ENCODE data around the gene FMO2. TPM values are rescaled to one million over a fixed set of nuclear protein-coding genes. Genes with fewer than 3 reads are reported as not detected.
A peak's percentile ranks its signal among the peaks of the same experiment; 100 is the strongest.
"Not testable (repeated sequence)": the region's sequence is repeated elsewhere in the genome, so short reads cannot be mapped to it uniquely, and the experiment has no call there.

The FMO2 gene
- total and polyA plus RNA-seq, 8 donors, result 13.7 to 63.4 (median 26.2) TPM

DNA sequence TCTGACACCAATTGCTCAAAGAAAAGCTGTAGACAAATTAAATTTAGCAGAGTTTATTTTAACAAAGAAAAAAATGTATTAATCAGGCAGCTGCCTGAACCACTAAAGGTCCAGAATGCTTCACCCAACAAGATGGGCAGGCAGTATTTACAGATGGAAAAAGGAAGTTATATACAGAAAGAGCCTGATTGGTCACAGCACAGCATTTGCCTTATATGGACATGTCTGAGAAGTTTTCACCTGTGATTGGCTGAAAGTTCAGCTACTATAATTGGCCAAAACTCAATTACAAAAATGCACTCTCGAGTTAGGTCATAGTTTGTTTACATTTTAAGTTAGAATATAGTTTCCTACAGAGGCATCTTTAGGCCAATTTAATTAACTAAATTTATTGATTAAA is 48.1 kb downstream of the FMO2 start:
- H3K4me3 ChIP-seq, result no peak overlapping the region
- H3K27me3 ChIP-seq, result no peaks in the 10 kb centered on the region
- intact Hi-C loops (cut with DNase I), result no loop called here
- H3K27ac ChIP-seq, result no peak overlapping the region
- H3K4me1 ChIP-seq, result no peaks in the 10 kb centered on the region
- TF ChIP-seq, protein P1, sequence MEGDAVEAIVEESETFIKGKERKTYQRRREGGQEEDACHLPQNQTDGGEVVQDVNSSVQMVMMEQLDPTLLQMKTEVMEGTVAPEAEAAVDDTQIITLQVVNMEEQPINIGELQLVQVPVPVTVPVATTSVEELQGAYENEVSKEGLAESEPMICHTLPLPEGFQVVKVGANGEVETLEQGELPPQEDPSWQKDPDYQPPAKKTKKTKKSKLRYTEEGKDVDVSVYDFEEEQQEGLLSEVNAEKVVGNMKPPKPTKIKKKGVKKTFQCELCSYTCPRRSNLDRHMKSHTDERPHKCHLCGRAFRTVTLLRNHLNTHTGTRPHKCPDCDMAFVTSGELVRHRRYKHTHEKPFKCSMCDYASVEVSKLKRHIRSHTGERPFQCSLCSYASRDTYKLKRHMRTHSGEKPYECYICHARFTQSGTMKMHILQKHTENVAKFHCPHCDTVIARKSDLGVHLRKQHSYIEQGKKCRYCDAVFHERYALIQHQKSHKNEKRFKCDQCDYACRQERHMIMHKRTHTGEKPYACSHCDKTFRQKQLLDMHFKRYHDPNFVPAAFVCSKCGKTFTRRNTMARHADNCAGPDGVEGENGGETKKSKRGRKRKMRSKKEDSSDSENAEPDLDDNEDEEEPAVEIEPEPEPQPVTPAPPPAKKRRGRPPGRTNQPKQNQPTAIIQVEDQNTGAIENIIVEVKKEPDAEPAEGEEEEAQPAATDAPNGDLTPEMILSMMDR (IDR thresholded peaks at IDR 0.05), result no peak
- DNase-seq (no peak), ATAC-seq (no peak)
- peaks cover 0 to 6% of the 10 kb centered on the region in 2 donors for H3K9me3 ChIP-seq
- H3K36me3 ChIP-seq, result no peaks in the 10 kb centered on the region

DNA sequence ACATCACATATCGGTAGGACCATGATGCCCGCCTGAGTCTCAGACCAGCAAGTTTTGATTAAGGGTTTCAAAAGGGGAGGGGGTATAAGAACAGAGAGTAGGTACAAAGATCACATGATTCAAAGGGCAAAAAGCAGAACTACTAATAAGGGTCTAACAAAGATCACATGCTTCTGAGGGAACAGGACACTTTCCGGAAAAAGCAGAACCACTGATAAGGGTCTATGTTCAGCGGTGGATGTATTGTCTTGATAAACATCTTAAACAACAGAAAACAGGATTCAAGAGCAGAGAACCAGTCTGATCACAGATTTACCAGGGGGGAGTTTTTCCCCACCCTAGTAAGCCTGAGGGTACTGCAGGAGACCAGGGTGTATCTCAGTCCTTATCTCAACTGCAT is 51.1 kb downstream of the FMO2 start:
- DNase-seq; H3K4me1 ChIP-seq; H3K36me3 ChIP-seq; H3K27me3 ChIP-seq; H3K9me3 ChIP-seq; H3K4me3 ChIP-seq; ATAC-seq; intact Hi-C loops (cut with DNase I); H3K27ac ChIP-seq: not testable (repeated sequence)

DNA sequence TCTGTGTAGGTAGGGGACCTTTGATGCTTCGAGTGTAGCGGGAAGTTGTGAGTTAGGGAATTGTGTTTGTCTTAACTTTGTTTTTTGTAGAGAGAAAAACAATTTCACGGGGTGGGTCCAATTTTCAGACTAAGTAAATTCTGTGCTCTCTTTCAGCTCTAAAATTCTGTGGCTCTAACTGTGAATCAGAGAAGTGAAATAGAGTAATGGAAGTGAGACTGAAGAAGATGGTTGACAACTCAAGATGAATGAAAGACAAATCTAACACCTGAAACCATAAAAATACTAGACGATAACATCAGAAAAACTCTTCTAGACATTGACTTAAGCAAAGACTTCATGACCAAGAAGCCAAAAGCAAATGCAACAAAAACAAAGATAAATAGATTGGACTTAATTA is 58.8 kb downstream of the FMO2 start:
- Histone ChIP-seq H3K4me3 (no peak overlapping the region), H3K9me3 (no peaks in the 10 kb centered on the region), H3K36me3 (no peaks in the 10 kb centered on the region), H3K4me1 (no peaks in the 10 kb centered on the region), H3K27me3 (no peaks in the 10 kb centered on the region), H3K27ac (no peak overlapping the region)
- TF ChIP-seq, protein P1 (IDR thresholded peaks at IDR 0.05), result no peak
- intact Hi-C loops (cut with DNase I), result no loop called here
- ATAC-seq (no peak), DNase-seq (no peak)

DNA sequence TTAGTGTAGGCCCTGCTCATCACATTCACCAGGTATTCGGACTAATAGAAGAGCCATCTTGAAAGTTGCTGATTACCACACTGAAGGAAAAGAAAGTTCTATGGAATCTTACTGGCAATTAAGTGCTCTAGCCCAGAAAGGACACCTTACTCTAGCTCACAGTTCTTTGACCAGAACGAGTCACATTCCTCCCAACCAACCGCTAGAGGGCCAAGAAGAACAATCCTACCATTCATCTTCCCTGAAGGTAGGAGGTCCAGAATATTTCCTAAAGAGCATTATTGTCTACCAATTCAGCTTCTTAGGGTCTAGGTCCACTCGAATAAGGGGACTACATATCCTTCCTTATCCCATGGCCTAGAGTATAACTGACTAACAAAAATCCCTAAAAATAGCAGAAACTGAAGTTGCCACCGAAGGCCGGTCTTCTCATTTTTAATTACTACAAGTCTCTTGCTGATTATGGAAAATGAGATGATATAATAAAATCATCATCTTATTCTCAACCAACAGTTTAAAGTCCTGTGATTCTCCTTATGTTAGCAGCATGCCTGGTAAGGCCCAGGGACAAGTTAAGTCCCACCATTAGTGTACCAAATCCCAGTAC is 60.5 kb downstream of the FMO2 start:
- no peak for DNase-seq
- H3K27me3 ChIP-seq, result peaks cover 0 to 3% of the 10 kb centered on the region in 2 donors
- H3K9me3 ChIP-seq, result no peaks in the 10 kb centered on the region
- H3K27ac ChIP-seq, result no peak overlapping the region
- TF ChIP-seq, protein P1 (IDR thresholded peaks at IDR 0.05), result peak; percentile 62 to 65
- no peaks in the 10 kb centered on the region for H3K36me3 ChIP-seq
- no peak overlapping the region for H3K4me3 ChIP-seq
- no peaks in the 10 kb centered on the region for H3K4me1 ChIP-seq
- intact Hi-C loops (cut with DNase I), result no loop called here
- ATAC-seq, result peak; percentile 79

DNA sequence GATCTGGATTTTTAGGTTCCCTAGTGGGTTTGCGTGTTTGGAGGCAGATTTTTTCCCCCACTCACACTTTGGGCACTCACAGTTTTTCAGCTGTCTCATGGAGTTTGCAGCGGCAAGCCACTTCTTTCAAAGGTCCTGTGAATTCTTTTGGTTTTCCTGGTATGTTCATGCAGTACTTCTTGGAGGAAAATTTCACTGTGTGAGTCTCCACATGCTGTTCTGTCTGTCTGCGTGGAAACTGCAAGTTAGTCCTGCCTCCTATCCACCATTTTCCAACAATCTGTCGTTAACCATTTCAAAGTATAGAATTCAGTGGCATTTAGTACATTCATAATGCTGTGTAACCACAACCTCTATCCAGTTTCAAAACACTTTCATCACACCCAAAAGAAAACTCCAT is 62.4 kb downstream of the FMO2 start:
- H3K9me3 ChIP-seq, result no peaks in the 10 kb centered on the region
- no peak overlapping the region for H3K4me3 ChIP-seq
- H3K4me1 ChIP-seq, result peaks cover 0 to 12% of the 10 kb centered on the region in 2 donors
- H3K27ac ChIP-seq, result no peak overlapping the region
- intact Hi-C loops (cut with DNase I), result no loop called here
- TF ChIP-seq, protein P1 (IDR thresholded peaks at IDR 0.05), result no peak
- DNase-seq (no peak), ATAC-seq (no peak)
- no peaks in the 10 kb centered on the region for H3K36me3 ChIP-seq
- H3K27me3 ChIP-seq, result peaks cover 0 to 22% of the 10 kb centered on the region in 2 donors

DNA sequence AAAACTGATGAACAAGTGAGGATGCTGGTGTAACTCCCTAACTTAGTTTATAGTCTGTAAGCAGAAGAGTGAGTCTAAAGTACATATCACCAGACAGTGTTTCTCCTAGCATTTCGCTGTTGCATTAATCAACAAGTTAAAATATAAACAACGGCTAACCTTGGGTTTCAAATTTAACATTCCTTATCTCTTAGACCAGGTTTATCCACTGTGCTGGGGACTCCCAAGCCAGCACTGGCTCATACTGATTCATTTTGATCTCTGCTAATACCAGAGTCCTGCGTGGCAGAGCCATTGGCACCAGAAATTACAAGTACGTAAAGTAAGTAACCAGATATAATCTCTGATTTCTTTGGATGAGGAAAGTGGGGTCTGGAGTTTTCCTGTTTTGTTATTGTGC is 63.2 kb downstream of the FMO2 start, which contains the start of gene FMO1:
Gene FMO1, plus strand, starts transcription at position 193 of the 400 bp plus-strand sequence. CDS start 9,594 bp downstream, outside the sequence.
- ATAC-seq, result no peak
- Histone ChIP-seq H3K27ac (no peak within 1 kb of the TSS), H3K4me1 (peaks cover 0 to 12% of the 10 kb centered on the region in 2 donors), H3K36me3 (no peaks in the 10 kb centered on the region), H3K27me3 (peaks cover 0 to 30% of the 10 kb centered on the region in 2 donors), H3K4me3 (no peak within 1 kb of the TSS), H3K9me3 (no peaks in the 10 kb centered on the region)
- TF ChIP-seq, protein P1 (IDR thresholded peaks at IDR 0.05), result no peak
- intact Hi-C loops (cut with DNase I), result no loop called here
- DNase-seq, result no peak
